ENCODE data around the gene CPA5. TPM values are rescaled to one million over a fixed set of nuclear protein-coding genes. Genes with fewer than 3 reads are reported as not detected.

Gene CPA5
- total RNA-seq, 2 experiments from 2014 or later, result not detected

- no peaks in the 10 kb centered on the region for H3K4me1 Mint-ChIP-seq (ENCODE audit: low read depth)
- peaks cover 5% of the 10 kb centered on the region for H3K4me1 ChIP-seq (ENCODE audit: insufficient read depth, low read length)
- TF ChIP-seq, protein P1, sequence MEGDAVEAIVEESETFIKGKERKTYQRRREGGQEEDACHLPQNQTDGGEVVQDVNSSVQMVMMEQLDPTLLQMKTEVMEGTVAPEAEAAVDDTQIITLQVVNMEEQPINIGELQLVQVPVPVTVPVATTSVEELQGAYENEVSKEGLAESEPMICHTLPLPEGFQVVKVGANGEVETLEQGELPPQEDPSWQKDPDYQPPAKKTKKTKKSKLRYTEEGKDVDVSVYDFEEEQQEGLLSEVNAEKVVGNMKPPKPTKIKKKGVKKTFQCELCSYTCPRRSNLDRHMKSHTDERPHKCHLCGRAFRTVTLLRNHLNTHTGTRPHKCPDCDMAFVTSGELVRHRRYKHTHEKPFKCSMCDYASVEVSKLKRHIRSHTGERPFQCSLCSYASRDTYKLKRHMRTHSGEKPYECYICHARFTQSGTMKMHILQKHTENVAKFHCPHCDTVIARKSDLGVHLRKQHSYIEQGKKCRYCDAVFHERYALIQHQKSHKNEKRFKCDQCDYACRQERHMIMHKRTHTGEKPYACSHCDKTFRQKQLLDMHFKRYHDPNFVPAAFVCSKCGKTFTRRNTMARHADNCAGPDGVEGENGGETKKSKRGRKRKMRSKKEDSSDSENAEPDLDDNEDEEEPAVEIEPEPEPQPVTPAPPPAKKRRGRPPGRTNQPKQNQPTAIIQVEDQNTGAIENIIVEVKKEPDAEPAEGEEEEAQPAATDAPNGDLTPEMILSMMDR (IDR thresholded peaks at IDR 0.05), result no peak
- DNase-seq (no peak), ATAC-seq (ENCODE audit: poor library complexity) (no peak)
- H3K9me3 Mint-ChIP-seq, result no peaks in the 10 kb centered on the region
- no peak overlapping the region for H3K27ac ChIP-seq (ENCODE audit: low read depth in 1 of 2, low read length in 2 of 2)
- ChIA-PET POLR2A (no interaction called here), CTCF (no interaction called here)
- no peak overlapping the region for H3K4me3 Mint-ChIP-seq
- peaks cover 0 to 4% of the 10 kb centered on the region in 2 experiments for H3K9me3 ChIP-seq (ENCODE audit: control insufficient read depth in 1 of 2, insufficient read depth in 1 of 2, low read length in 2 of 2)
- H3K36me3 Mint-ChIP-seq (ENCODE audit: low read depth), result no peaks in the 10 kb centered on the region
- no peak overlapping the region for H3K4me3 ChIP-seq (ENCODE audit: low read length)
- H3K27me3 ChIP-seq (ENCODE audit: control insufficient read depth in 1 of 2, insufficient read depth in 2 of 2, low read length in 2 of 2), result no peaks in the 10 kb centered on the region
- no peak overlapping the region for H3K27ac Mint-ChIP-seq
- intact Hi-C loops (cut with DNase I, micrococcal nuclease), result no loop called here
- H3K27me3 Mint-ChIP-seq, result no peaks in the 10 kb centered on the region
- no peaks in the 10 kb centered on the region for H3K36me3 ChIP-seq (ENCODE audit: insufficient read depth, low read length)
Measured at GRCh38 chr7:130346177-130346905, 1.7 kb downstream of the CPA5 start.

GRCh38 chr7:130346941-130347340 is 2.3 kb downstream of the CPA5 start:
- Mint-ChIP-seq H3K27me3 (no peaks in the 10 kb centered on the region), H3K27ac (no peak overlapping the region), H3K4me1 (ENCODE audit: low read depth) (no peaks in the 10 kb centered on the region), H3K9me3 (no peaks in the 10 kb centered on the region), H3K36me3 (ENCODE audit: low read depth) (no peaks in the 10 kb centered on the region), H3K4me3 (no peak overlapping the region)
- intact Hi-C loops (cut with DNase I, micrococcal nuclease), result no loop called here
- DNase-seq (no peak), ATAC-seq (ENCODE audit: poor library complexity) (no peak)
- POLR2A ChIA-PET, result no interaction called here
- H3K9me3 ChIP-seq (ENCODE audit: control insufficient read depth in 1 of 2, insufficient read depth in 1 of 2, low read length in 2 of 2), result peaks cover 0 to 4% of the 10 kb centered on the region in 2 experiments
- CTCF ChIA-PET, result no interaction called here
- H3K27me3 ChIP-seq (ENCODE audit: control insufficient read depth in 1 of 2, insufficient read depth in 2 of 2, low read length in 2 of 2), result no peaks in the 10 kb centered on the region
- no peak overlapping the region for H3K27ac ChIP-seq (ENCODE audit: low read depth in 1 of 2, low read length in 2 of 2)
- TF ChIP-seq, protein P1 (IDR thresholded peaks at IDR 0.05), result no peak
- H3K36me3 ChIP-seq (ENCODE audit: insufficient read depth, low read length), result no peaks in the 10 kb centered on the region
- peaks cover 7% of the 10 kb centered on the region for H3K4me1 ChIP-seq (ENCODE audit: insufficient read depth, low read length)
- no peak overlapping the region for H3K4me3 ChIP-seq (ENCODE audit: low read length)

DNA sequence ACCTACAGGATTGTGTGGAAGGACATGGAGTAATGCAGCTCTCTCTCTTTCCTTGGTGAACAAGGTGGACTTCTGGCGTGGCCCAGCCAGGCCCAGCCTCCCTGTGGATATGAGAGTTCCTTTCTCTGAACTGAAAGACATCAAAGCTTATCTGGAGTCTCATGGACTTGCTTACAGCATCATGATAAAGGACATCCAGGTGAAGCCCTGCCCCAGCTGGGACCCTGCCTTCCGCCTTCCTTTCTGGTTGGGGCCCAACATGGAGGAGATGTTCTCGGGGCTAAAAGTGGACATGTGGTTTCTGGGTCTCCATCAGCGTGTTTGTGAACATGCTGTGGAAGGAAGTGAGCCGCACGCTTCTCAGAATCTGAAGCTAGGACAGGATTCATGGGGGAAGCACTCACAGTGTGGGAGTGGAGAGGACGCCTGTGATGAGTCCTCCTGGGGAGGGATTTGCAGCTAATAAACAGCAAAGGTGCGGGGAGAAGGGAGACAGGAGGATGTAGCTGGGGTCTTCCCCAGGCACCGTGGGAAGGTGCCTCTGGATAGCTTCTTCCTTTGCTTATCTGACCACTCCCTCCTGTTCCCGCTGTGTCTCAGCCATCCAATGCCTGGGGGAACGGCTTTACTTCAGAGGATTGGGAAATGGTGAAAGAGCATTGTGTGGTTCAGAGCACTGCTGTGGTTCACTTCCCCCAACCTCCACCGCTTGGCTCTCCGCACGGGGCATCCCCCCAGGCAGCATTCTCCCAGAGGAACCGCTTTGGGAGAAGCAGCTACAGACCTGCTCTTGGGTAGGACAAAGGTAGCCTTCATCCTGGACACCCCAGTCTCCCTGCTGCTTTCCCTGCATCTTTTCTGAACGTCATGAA is 5.5 kb downstream of the CPA5 start:
- intact Hi-C loops (cut with DNase I, micrococcal nuclease), result no loop called here

More for the DNA sequence above, 5.5 kb downstream of the CPA5 start:
- no peak overlapping the region for H3K27ac ChIP-seq (ENCODE audit: low read depth in 1 of 2, low read length in 2 of 2)
- no peaks in the 10 kb centered on the region for H3K36me3 ChIP-seq (ENCODE audit: insufficient read depth, low read length)
- TF ChIP-seq, protein P1 (IDR thresholded peaks at IDR 0.05), result no peak
- no peaks in the 10 kb centered on the region for H3K36me3 Mint-ChIP-seq (ENCODE audit: low read depth)
- CTCF ChIA-PET, result no interaction called here
- no peak overlapping the region for H3K27ac Mint-ChIP-seq
- DNase-seq (no peak), ATAC-seq (ENCODE audit: poor library complexity) (no peak)
- no peaks in the 10 kb centered on the region for H3K9me3 Mint-ChIP-seq
- peaks cover 0 to 4% of the 10 kb centered on the region in 2 experiments for H3K9me3 ChIP-seq (ENCODE audit: control insufficient read depth in 1 of 2, insufficient read depth in 1 of 2, low read length in 2 of 2)
- no peaks in the 10 kb centered on the region for H3K27me3 ChIP-seq (ENCODE audit: control insufficient read depth in 1 of 2, insufficient read depth in 2 of 2, low read length in 2 of 2)
- no peak overlapping the region for H3K4me3 Mint-ChIP-seq
- no peaks in the 10 kb centered on the region for H3K4me1 Mint-ChIP-seq (ENCODE audit: low read depth)
- H3K4me3 ChIP-seq (ENCODE audit: low read length), result no peak overlapping the region
- peaks cover 7% of the 10 kb centered on the region for H3K4me1 ChIP-seq (ENCODE audit: insufficient read depth, low read length)
- no peaks in the 10 kb centered on the region for H3K27me3 Mint-ChIP-seq
- POLR2A ChIA-PET, result no interaction called here

Data from CD4-positive, alpha-beta T cell (primary cell).